HepG2 (cell line): Measurements from ENCODE around the gene BMERB1. TPM values are rescaled to one million over a fixed set of nuclear protein-coding genes. Genes with fewer than 3 reads are reported as not detected.
A peak's percentile ranks its signal among the peaks of the same experiment; 100 is the strongest.

Experiments
- ATAC-seq: fragments of 200-7000 bp; cut with Tn5 transposase; 3 replicates; pipeline ENCODE4 v1.9.1; 2020; ENCODE audit warnings: mild to moderate bottlenecking, moderate library complexity
- BruUV-seq: library from RNA; stranded (reverse); fragments of 400-500 nt; replicated peaks from 2 replicates; lab custom pipeline; 2021; lab: Mats Ljungman, UMichigan
- CTCF ChIA-PET: fragments of 300-600 bp; formaldehyde crosslinking; extraction: SDS; loops from one replicate; lab custom pipeline; 2021; ENCODE audit warnings: low total read pairs, inconsistent platforms, low intra/inter-chr PET ratio; lab: Yijun Ruan, JAX
- POLR2A ChIA-PET: fragments of 350-600 bp; sonication (Branson Sonifier 250); formaldehyde crosslinking; loops from one replicate; lab custom pipeline; 2020; ENCODE audit warnings: antibody characterized with exemption, inconsistent platforms; lab: Yijun Ruan, JAX
- DNase-seq: peaks from one replicate; pipeline ENCODE4 v3.0.0-alpha.2; 2015; ENCODE audit warnings: low spot score
- FAIRE-seq: peaks from 3 replicates; lab custom pipeline; 2011; peaks lifted over from hg19 to GRCh38; lab: Jason Lieb, UNC
- H2AFZ ChIP-seq: one replicate; pipeline ENCODE4 v1.6.1; 2011; ENCODE audit warnings: low read length, inconsistent platforms
- H3K27ac ChIP-seq: fragments of 300-600 bp; 3 replicates; pipeline ENCODE4 v1.8.0; 2011; ENCODE audit warnings: mixed run types, mild to moderate bottlenecking, mixed read lengths, low read length, inconsistent platforms; ENCODE audit not compliant: insufficient read depth; ENCODE audit errors: extremely low read length
- H3K27me3 ChIP-seq, 2 experiments: fragments of 200-600 bp in 1 of 2; 2 replicates in 1 of 2; 3 replicates in 1 of 2; pipeline versions ENCODE4 v1.6.0 to v1.8.0; 2011; ENCODE audit warnings: low read length in 2 of 2, mild to moderate bottlenecking in 2 of 2, moderate library complexity in 2 of 2, inconsistent platforms in 1 of 2; ENCODE audit not compliant: insufficient read depth in 2 of 2, control insufficient read depth in 1 of 2
- H3K36me3 ChIP-seq, 2 experiments: fragments of 200-600 bp in 1 of 2; replicated peaks in 1 of 2; 2 replicates in 1 of 2; 3 replicates in 1 of 2; pipeline versions ENCODE4 v1.5.1 to v1.8.0; 2011; ENCODE audit warnings: low read length in 2 of 2, inconsistent platforms in 1 of 2; ENCODE audit not compliant: insufficient read depth in 2 of 2, control insufficient read depth in 1 of 2
- H3K4me1 ChIP-seq: 2 replicates; pipeline ENCODE4 v1.5.1; 2012; ENCODE audit warnings: low read length, inconsistent platforms; ENCODE audit not compliant: insufficient read depth
- H3K4me2 ChIP-seq: 2 replicates; pipeline ENCODE4 v1.6.0; 2011; ENCODE audit warnings: low read depth, low read length, inconsistent platforms
- H3K4me3 ChIP-seq, 3 experiments: fragments of 200-600 bp in 1 of 3; sonication (generic), shearing (Covaris generic) in 1 of 3; replicated peaks in 1 of 3; 2 replicates each; pipeline ENCODE4 v1.5.1; 2011 to 2016; ENCODE audit warnings: low read length in 3 of 3, inconsistent platforms in 2 of 3, low read depth in 2 of 3, mild to moderate bottlenecking in 2 of 3, control low read depth in 1 of 3, mixed read lengths in 1 of 3; ENCODE audit not compliant: insufficient read depth in 1 of 3
- H3K79me2 ChIP-seq: one replicate; pipeline ENCODE4 v1.6.1; 2011; ENCODE audit warnings: low read length, inconsistent platforms; ENCODE audit not compliant: insufficient read depth
- H3K9ac ChIP-seq: 2 replicates; pipeline ENCODE4 v1.6.0; 2011; ENCODE audit warnings: mild to moderate bottlenecking, low read depth, low read length, inconsistent platforms; ENCODE audit not compliant: insufficient read depth
- H3K9me3 ChIP-seq: 2 replicates; pipeline ENCODE4 v1.5.1; 2012; ENCODE audit warnings: mild to moderate bottlenecking, low read length
- H4K20me1 ChIP-seq: 2 replicates; pipeline ENCODE4 v1.6.0; 2011; ENCODE audit warnings: inconsistent platforms, mild to moderate bottlenecking, low read length, moderate library complexity; ENCODE audit not compliant: insufficient read depth
- KAT2B ChIP-seq: fragments of 150-350 bp; IDR thresholded peaks from 2 replicates; pipeline ENCODE4 v1.6.1; 2014; ENCODE audit warnings: low read depth, low read length, borderline replicate concordance
- LCORL ChIP-seq, 2 experiments: fragments of 450-650 bp in 1 of 2; sonication (generic) in 1 of 2; formaldehyde crosslinking in 1 of 2; IDR thresholded peaks; 2 replicates each; pipeline versions ENCODE4 v1.5.0 to v1.6.1; 2017 to 2020; ENCODE audit warnings: antibody characterized with exemption in 1 of 2, missing genetic modification reagents in 1 of 2
- MED1 ChIP-seq: sonication (generic); formaldehyde crosslinking; IDR thresholded peaks from 2 replicates; pipeline ENCODE4 v1.4.0; 2020; ENCODE audit warnings: missing genetic modification reagents
- NR0B2 ChIP-seq: sonication (generic); formaldehyde crosslinking; IDR thresholded peaks from 2 replicates; pipeline ENCODE4 v1.4.0; 2020; ENCODE audit warnings: mild to moderate bottlenecking, missing genetic modification reagents
- PRPF4 ChIP-seq: fragments of 200-400 bp; formaldehyde crosslinking; IDR thresholded peaks from 2 replicates; pipeline ENCODE4 v1.6.1; 2016; ENCODE audit warnings: low read length, low read depth; ENCODE audit not compliant: poor library complexity, severe bottlenecking
- ZNF121 ChIP-seq: sonication (generic); formaldehyde crosslinking; IDR thresholded peaks from 2 replicates; pipeline ENCODE4 v1.5.0; 2020; ENCODE audit warnings: mild to moderate bottlenecking, missing genetic modification reagents
- ZNF564 ChIP-seq: sonication (generic); formaldehyde crosslinking; IDR thresholded peaks from 2 replicates; pipeline ENCODE4 v1.8.1; 2023; ENCODE audit warnings: mild to moderate bottlenecking, missing genetic modification reagents
- WGBS: methylation state at CpG from one replicate; pipeline ENCODE4 v1.1.6; 2017; ENCODE audit warnings: low lambda C conversion rate; 5-methylcytosine and 5-hydroxymethylcytosine counted together
- in situ Hi-C: cut with HindIII; loops from 2 replicates; pipeline ENCODE4 v1.10.0; 2017; ENCODE audit warnings: low pct_unique_long_range_greater_than_20kb; ENCODE audit not compliant: extremely low pct_ligation_motif_present
- intact Hi-C: fragments of 100-400 bp; cut with micrococcal nuclease; formaldehyde crosslinking; loops from one replicate; pipeline ENCODE4 v1.10.0; 2022; ENCODE audit not compliant: unreplicated experiment
- polyA plus RNA-seq, 8 experiments: library from polyadenylated mRNA; depleted of rRNA in 3 of 8; stranded (reverse) in 7 of 8; unstranded in 1 of 8; fragments of >200 nt; fragmentation: Illumina TruSeq in 4 of 8; extraction: Trizol in 4 of 8; gene quantifications; 2 replicates each; pipeline versions ENCODE4 v1.2.1 to v1.2.3, GENCODE V29; 2011 to 2016; ENCODE audit warnings: low read depth in 4 of 8, missing spikeins in 1 of 8, mixed read lengths in 1 of 8; ENCODE audit not compliant: insufficient read depth in 1 of 8
- total RNA-seq, 5 experiments: library from RNA; depleted of rRNA; stranded (reverse); fragments of >200 nt; fragmentation: Illumina TruSeq; extraction: Trizol; gene quantifications; 2 replicates each; pipeline ENCODE4 v1.2.3, GENCODE V29; 2016; ENCODE audit warnings: low read depth in 1 of 5
- TF ChIP-seq, protein P1 (sequence below): sonication (generic); formaldehyde crosslinking; IDR thresholded peaks from 2 replicates; pipeline ENCODE4 v1.4.0; 2020; ENCODE audit warnings: missing genetic modification reagents

BMERB1 gene
- total and polyA plus RNA-seq, 2 of the 13 experiments (the other 11 are each of a cell fraction or from before 2014, with no cell fraction given) = 1.4 TPM

DNA sequence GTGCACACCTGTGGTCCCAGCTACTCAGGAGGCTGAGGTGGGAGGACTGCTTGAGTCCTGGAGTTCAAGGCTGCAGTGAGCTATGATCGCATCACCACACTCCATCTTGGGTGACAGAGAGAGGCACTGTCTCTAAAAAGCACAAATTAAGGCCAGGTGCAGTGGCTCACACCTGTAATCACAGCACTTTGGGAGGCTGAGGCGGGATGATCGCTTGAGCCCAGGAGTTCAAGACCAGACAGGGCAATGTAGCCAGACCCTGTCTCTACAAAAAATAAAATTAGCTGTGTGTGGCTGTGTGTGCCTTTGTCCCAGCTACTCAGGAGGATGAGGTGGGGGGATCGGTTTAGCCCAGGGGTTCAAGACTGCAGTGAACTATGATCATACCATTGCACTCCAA lies 81.6 kb downstream of the BMERB1 start:
- ChIA-PET CTCF (no interaction called here), POLR2A (no interaction called here)
- no peak overlapping the region for H3K4me2 ChIP-seq
- ATAC-seq (no peak), DNase-seq (no peak)
- in situ Hi-C loops (no loop called here), intact Hi-C loops (no loop called here)
- no peak overlapping the region for H3K27ac ChIP-seq
- H3K4me3 ChIP-seq = no peak overlapping the region
- TF ChIP-seq LCORL (IDR thresholded peaks at IDR 0.05) = no peak
- no peak for TF ChIP-seq LCORL (CRISPR knock-in tag; IDR thresholded peaks at IDR 0.05)
- TF ChIP-seq, protein P1, sequence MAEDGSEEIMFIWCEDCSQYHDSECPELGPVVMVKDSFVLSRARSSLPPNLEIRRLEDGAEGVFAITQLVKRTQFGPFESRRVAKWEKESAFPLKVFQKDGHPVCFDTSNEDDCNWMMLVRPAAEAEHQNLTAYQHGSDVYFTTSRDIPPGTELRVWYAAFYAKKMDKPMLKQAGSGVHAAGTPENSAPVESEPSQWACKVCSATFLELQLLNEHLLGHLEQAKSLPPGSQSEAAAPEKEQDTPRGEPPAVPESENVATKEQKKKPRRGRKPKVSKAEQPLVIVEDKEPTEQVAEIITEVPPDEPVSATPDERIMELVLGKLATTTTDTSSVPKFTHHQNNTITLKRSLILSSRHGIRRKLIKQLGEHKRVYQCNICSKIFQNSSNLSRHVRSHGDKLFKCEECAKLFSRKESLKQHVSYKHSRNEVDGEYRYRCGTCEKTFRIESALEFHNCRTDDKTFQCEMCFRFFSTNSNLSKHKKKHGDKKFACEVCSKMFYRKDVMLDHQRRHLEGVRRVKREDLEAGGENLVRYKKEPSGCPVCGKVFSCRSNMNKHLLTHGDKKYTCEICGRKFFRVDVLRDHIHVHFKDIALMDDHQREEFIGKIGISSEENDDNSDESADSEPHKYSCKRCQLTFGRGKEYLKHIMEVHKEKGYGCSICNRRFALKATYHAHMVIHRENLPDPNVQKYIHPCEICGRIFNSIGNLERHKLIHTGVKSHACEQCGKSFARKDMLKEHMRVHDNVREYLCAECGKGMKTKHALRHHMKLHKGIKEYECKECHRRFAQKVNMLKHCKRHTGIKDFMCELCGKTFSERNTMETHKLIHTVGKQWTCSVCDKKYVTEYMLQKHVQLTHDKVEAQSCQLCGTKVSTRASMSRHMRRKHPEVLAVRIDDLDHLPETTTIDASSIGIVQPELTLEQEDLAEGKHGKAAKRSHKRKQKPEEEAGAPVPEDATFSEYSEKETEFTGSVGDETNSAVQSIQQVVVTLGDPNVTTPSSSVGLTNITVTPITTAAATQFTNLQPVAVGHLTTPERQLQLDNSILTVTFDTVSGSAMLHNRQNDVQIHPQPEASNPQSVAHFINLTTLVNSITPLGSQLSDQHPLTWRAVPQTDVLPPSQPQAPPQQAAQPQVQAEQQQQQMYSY (CRISPR knock-in tag) = no peak
- peak; percentile 72 for TF ChIP-seq ZNF121
- TF ChIP-seq KAT2B = no peak
- no peak for TF ChIP-seq ZNF564
- no peak for TF ChIP-seq PRPF4
- TF ChIP-seq NR0B2 (CRISPR knock-in tag) = no peak
- TF ChIP-seq MED1 (CRISPR knock-in tag) = no peak
- TF ChIP-seq, all 625 proteins: peak for 1
- Histone ChIP-seq H3K79me2 (no peaks in the 10 kb centered on the region), H2AFZ (no peak overlapping the region), H4K20me1 (no peaks in the 10 kb centered on the region), H3K4me1 (peaks cover 20% of the 10 kb centered on the region), H3K9ac (no peak overlapping the region), H3K27me3 (no peaks in the 10 kb centered on the region), H3K36me3 (no peaks in the 10 kb centered on the region), H3K9me3 (no peaks in the 10 kb centered on the region)
- no TSS peak for BruUV-seq
- no peak for FAIRE-seq
- WGBS = 84% methylated on average over 4 of the region's 4 CpGs
